ENCODE measurements around the gene IL1RAP.

Gene IL1RAP

DNA sequence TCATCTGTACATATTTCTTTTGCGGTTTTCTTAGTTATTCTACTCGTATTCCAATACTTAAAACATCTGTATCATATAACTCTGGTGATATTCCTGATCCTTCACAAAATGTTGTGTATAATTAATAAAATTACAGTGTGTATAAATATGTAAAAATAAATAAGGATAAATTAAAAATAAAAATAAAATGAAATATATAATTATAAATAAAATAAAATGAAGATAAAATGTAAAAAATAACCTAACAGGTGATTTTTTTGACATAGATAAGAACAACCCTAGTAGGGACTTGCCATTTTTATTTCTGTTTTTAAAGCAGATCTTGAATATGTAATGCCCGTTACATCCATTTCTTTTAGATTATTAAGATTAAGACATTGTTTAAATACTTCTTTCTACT is 25.6 kb downstream of the IL1RAP start:
- Histone ChIP-seq H3K36me3 (replicated peaks) (no peaks in the 10 kb centered on the region), H3K4me1 (peaks cover 13% of the 10 kb centered on the region), H3K27me3 (ENCODE audit: low read depth) (no peaks in the 10 kb centered on the region), H3K4me3 (no peak overlapping the region), H3K9me3 (no peaks in the 10 kb centered on the region)
- no peak for DNase-seq (ENCODE audit: low spot score in 2 of 2)
- in situ Hi-C loops (cut with MboI; ENCODE audit: low sequenced_read_pairs) = no loop called here

DNA sequence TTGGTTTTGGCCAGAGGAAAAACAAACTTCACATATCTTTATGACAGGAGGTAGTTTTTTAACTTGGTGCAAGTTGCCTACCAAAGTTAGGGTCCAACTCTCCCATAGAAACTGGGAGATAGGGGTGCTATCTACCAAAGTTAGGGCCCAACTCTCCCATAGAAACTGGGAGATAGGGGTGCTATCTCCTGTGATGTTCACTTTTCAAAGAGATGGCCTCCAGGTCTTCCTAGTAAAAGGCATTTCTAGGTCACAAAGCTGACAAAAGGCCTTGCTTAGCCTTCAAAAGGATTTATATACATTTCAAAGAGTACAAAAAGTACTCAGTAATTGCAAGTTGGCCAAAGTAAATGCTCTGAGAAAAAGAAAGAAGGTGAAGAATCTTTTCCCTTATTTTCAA is 27.1 kb downstream of the IL1RAP start:
- Histone ChIP-seq H3K27me3 (ENCODE audit: low read depth) (no peaks in the 10 kb centered on the region), H3K9me3 (no peaks in the 10 kb centered on the region), H3K4me3 (no peak overlapping the region), H3K36me3 (replicated peaks) (no peaks in the 10 kb centered on the region), H3K4me1 (peaks cover 13% of the 10 kb centered on the region)
- in situ Hi-C loops (cut with MboI; ENCODE audit: low sequenced_read_pairs) = no loop called here
- peak in 1 of 2 experiments; percentile 58 for DNase-seq (ENCODE audit: low spot score in 2 of 2)

DNA sequence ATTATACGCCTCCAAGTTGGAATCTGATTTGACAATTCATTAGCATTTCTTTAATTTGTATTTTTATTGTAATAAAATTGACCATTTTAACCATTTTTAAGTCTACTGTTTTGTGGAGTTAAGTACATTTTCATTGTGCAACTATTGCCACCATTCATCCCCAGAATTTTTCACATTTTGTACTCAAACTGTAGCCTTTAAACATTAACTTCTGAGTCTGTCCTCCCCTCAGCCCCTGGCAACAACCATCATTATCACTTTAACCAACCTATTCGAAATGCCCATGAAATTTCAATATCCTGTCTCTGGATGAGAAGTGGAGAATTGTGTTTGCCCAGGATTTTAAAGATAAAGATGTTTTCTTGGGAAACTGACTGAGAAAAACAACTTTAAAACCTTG is 27.7 kb downstream of the IL1RAP start:
- DNase-seq (ENCODE audit: low spot score in 2 of 2) = no peak
- H3K4me1 ChIP-seq = peaks cover 17% of the 10 kb centered on the region
- no peak overlapping the region for H3K4me3 ChIP-seq
- no peaks in the 10 kb centered on the region for H3K36me3 ChIP-seq (replicated peaks)
- no peaks in the 10 kb centered on the region for H3K27me3 ChIP-seq (ENCODE audit: low read depth)
- H3K9me3 ChIP-seq = no peaks in the 10 kb centered on the region
- in situ Hi-C loops (cut with MboI; ENCODE audit: low sequenced_read_pairs) = no loop called here

DNA sequence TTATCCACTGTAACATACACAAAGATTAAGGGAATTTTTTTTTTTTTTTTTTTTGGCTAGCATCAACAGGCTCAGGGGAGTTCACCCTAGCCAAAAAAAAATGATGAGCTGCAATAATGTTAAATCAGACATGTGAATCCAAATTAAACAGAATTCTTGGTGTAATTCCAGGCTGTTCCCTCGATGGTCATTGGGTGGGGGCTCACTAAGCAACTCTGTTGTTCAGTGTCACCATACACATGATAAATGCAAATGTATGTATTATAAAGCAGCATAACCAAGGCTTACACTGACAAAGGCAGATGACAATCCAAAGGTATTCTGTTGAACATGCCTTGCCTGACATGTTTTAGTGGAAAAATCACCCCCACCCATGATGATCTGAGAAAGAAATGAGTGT is 29.0 kb downstream of the IL1RAP start:
- in situ Hi-C loops (cut with MboI; ENCODE audit: low sequenced_read_pairs) = no loop called here
- no peak for DNase-seq (ENCODE audit: low spot score in 2 of 2)
- Histone ChIP-seq H3K27me3 (ENCODE audit: low read depth) (no peaks in the 10 kb centered on the region), H3K36me3 (replicated peaks) (no peaks in the 10 kb centered on the region), H3K9me3 (no peaks in the 10 kb centered on the region), H3K4me3 (no peak overlapping the region), H3K4me1 (peaks cover 26% of the 10 kb centered on the region)

DNA sequence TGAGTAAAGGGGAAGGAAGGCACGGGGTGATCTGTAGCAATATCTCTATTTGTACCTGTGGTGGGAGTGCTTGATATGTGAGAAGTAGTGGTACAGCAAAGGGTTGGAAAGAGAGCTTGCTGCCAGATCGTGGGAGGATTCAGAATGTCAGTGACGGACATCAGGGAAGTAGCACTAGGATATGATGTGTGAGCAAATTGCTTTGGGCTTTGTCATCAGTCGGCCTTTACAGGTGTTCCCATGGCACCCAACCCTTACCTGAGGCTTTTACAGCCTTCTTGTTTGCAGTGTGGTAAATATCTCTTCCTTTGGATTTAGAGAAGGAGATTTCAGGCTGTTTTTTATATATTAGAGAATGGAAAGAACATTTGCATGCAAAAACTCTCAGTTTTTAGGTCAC is 29.8 kb downstream of the IL1RAP start:
- Histone ChIP-seq H3K4me1 (peaks cover 26% of the 10 kb centered on the region), H3K27me3 (ENCODE audit: low read depth) (no peaks in the 10 kb centered on the region), H3K36me3 (replicated peaks) (no peaks in the 10 kb centered on the region), H3K4me3 (no peak overlapping the region), H3K9me3 (no peaks in the 10 kb centered on the region)
- in situ Hi-C loops (cut with MboI; ENCODE audit: low sequenced_read_pairs) = no loop called here
- DNase-seq (ENCODE audit: low spot score in 2 of 2) = no peak

DNA sequence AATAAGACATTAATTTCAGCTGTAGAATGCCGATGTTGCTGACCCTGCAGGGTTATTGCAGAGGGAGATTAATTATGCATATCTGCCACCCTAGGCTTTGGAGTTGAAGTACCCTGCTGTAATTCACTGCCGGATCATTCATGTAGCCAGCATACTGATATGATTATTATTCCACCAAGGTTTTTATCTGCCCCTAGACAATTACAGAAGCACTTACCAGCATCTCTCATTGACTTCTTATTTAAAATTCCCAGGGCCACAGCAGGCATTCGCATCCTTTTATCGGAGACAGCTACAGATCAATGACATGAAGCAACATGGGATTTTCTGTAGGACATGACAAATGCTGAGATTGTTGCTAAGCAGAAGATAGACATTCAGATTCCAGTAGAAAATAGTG is 31.3 kb downstream of the IL1RAP start:
- Histone ChIP-seq H3K27me3 (ENCODE audit: low read depth) (no peaks in the 10 kb centered on the region), H3K36me3 (replicated peaks) (no peaks in the 10 kb centered on the region), H3K9me3 (no peaks in the 10 kb centered on the region), H3K4me1 (peaks cover 26% of the 10 kb centered on the region), H3K4me3 (no peak overlapping the region)
- DNase-seq (ENCODE audit: low spot score in 2 of 2) = no peak
- in situ Hi-C loops (cut with MboI; ENCODE audit: low sequenced_read_pairs) = no loop called here

DNA sequence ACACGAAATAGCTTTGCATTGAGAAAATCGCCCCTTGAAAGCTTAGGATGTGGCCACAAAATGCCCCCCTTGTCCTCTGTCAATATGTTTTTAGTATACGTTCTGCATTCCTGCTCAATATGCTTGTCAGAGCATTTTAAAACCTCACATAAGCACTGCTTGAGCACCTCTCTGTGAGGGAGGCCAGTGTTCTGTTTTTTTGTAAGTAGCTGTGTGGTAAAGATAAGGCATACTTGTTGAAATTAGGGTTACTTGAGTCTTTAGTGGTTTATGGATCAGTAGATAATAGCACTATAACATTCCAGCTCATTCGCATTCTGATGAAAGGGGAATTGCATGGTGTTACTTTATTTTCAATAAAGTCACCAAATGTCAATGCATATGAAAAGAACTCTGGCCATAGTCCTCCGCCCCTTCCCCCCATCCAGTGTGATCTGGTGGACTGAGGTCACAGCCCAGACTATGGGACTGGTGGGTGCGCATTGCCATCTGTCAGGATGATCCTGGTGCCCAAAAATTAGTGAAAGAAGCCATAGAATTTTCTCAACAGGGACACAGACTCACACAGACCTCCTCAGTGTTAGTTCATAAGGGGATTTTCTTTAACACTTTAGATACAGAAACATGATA is 33.1 kb downstream of the IL1RAP start:
- no peaks in the 10 kb centered on the region for H3K9me3 ChIP-seq
- H3K27me3 ChIP-seq (ENCODE audit: low read depth) = no peaks in the 10 kb centered on the region
- H3K4me3 ChIP-seq = no peak overlapping the region
- no peaks in the 10 kb centered on the region for H3K36me3 ChIP-seq (replicated peaks)
- H3K4me1 ChIP-seq = peaks cover 18% of the 10 kb centered on the region
- DNase-seq (ENCODE audit: low spot score in 2 of 2) = peak; percentile 49 to 62
- in situ Hi-C loops (cut with MboI; ENCODE audit: low sequenced_read_pairs) = no loop called here

DNA sequence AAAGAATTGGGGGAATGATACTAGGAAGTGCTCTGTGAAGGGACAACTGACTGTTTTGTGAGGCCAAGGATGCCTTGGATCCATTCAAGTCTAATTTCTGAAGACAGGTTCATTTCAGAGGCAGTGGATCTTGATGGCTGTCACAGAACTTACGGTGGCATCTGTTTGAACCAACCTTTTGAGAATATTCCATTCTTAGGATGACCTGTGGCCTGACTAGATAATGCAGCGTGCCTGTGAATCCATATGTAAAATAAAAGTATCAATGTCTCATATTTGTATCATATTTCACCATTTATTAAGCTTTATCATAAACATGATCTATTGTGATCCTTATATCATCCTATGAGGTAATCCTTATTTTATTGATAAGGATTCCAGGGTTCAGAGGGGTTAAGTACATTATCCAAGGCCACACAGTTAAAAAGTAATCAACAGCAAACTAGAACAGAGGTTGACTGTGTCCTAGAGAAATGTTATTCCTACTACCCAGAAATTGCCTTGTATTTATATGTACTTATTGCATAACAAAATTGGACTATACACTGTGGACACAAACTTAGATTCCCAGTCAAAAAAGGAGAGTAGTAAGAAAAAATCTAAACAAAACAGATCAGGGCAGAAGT is 34.3 kb downstream of the IL1RAP start:
- DNase-seq (ENCODE audit: low spot score in 2 of 2) = no peak
- Histone ChIP-seq H3K4me1 (peaks cover 28% of the 10 kb centered on the region), H3K27me3 (ENCODE audit: low read depth) (no peaks in the 10 kb centered on the region), H3K9me3 (no peaks in the 10 kb centered on the region), H3K4me3 (no peak overlapping the region), H3K36me3 (replicated peaks) (no peaks in the 10 kb centered on the region)
- in situ Hi-C loops (cut with MboI; ENCODE audit: low sequenced_read_pairs) = no loop called here

DNA sequence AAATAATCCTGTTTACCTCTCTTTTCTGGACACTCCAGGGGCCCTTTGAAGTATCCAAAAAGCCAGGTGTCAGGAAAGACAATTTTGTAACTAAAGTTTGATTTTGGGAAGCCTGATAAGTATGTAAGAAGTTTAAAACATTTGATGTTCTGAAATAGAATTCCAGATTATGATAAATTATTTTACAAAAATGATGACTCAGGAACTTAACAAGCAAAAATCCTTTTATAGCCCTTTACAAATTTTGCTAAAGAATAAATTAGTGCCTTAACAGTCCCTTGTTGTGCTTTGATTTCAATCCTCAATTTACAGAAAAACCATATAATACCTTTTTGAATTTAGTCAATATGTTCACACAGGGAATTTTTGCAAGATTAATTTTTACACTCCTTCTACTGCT is 38.1 kb downstream of the IL1RAP start:
- in situ Hi-C loops (cut with MboI; ENCODE audit: low sequenced_read_pairs) = no loop called here
- Histone ChIP-seq H3K36me3 (replicated peaks) (no peaks in the 10 kb centered on the region), H3K4me3 (no peak overlapping the region), H3K4me1 (peaks cover 20% of the 10 kb centered on the region), H3K9me3 (no peaks in the 10 kb centered on the region), H3K27me3 (ENCODE audit: low read depth) (no peaks in the 10 kb centered on the region)
- DNase-seq (ENCODE audit: low spot score in 2 of 2) = no peak

DNA sequence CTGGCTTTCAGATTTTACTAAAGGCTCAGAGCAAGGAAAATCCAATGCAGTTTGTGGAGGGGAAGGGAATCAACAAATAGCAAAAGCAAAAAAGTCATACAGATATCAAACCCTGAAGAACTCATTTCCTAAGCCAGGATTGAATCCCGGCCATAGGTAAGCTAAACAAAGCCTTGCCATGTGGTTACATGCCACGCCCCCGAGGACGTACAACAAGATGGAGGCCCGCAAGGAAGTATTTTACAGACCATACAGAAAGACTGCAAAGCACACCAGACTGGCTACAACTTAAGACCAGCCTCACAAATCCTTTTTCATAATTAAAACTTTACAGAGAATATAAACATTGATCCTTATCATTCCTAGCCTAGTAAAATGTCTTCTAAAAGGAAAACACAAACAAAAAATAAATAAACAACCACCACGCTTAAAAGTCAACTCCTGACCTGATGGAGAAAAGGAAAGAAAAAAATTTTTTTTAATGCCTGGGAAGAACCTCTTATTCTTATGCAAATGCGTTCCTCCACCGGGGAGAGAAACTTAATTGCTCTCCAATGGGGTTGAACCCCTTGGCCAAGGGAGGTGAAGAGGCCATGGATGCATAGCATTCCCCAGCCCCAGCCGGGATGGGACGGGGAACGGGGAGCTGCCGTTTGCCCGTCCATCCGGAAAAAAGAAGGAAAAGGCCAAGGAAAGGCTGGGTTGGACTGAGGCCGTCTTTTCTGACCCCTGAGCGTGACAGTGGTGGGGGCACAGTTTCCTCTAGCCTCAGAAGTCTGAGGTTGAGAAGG is 39.3 kb downstream of the IL1RAP start:
- Histone ChIP-seq H3K27me3 (ENCODE audit: low read depth) (no peaks in the 10 kb centered on the region), H3K36me3 (replicated peaks) (no peaks in the 10 kb centered on the region), H3K9me3 (no peaks in the 10 kb centered on the region), H3K4me1 (peaks cover 16% of the 10 kb centered on the region), H3K4me3 (no peak overlapping the region)
- peak in 1 of 2 experiments; percentile 54 for DNase-seq (ENCODE audit: low spot score in 2 of 2)
- in situ Hi-C loops (cut with MboI; ENCODE audit: low sequenced_read_pairs) = no loop called here

DNA sequence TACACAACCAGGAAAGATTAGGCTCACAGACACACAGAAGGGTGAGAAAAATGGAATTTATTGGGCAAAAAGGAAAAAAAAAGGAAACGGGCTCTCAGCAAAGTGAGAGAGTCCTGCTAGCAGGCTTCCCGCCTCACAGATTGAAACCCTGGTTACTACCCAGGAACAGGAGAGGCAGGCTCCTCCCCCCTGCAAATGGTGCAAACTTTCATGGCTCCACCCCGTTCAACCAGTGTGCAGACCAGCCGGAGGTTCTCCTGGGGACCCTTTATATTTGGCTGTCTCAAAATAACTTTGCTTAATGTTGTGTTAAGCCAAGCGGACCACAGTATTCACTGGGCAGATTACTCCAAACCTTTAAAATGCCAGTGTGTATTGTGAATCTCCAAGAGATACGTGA is 40.3 kb downstream of the IL1RAP start:
- Histone ChIP-seq H3K27me3 (ENCODE audit: low read depth) (no peaks in the 10 kb centered on the region), H3K4me1 (peaks cover 16% of the 10 kb centered on the region), H3K4me3 (no peak overlapping the region), H3K9me3 (no peaks in the 10 kb centered on the region), H3K36me3 (replicated peaks) (no peaks in the 10 kb centered on the region)
- in situ Hi-C loops (cut with MboI; ENCODE audit: low sequenced_read_pairs) = no loop called here
- no peak for DNase-seq (ENCODE audit: low spot score in 2 of 2)

DNA sequence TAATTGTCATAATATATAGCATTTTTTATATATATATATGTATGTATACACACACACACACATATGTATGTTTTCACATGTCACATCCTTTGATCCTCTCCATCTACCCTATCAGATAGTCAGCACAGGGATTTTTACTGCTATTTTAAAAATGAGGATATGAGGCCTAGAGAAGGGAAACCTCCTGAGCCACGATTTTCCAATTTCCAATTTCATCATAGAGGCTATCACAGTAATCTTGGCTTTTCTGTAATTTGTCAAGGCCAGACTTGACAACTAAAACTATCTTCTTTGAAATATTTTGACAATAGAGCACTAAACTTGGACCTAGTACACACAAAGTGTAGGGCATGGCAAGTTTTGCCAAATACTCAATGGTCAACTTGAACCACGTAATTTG is 42.5 kb downstream of the IL1RAP start:
- H3K4me3 ChIP-seq = no peak overlapping the region
- in situ Hi-C loops (cut with MboI; ENCODE audit: low sequenced_read_pairs) = no loop called here
- DNase-seq (ENCODE audit: low spot score in 2 of 2) = no peak
- no peaks in the 10 kb centered on the region for H3K36me3 ChIP-seq (replicated peaks)
- no peaks in the 10 kb centered on the region for H3K27me3 ChIP-seq (ENCODE audit: low read depth)
- peaks cover 17% of the 10 kb centered on the region for H3K4me1 ChIP-seq
- no peaks in the 10 kb centered on the region for H3K9me3 ChIP-seq

DNA sequence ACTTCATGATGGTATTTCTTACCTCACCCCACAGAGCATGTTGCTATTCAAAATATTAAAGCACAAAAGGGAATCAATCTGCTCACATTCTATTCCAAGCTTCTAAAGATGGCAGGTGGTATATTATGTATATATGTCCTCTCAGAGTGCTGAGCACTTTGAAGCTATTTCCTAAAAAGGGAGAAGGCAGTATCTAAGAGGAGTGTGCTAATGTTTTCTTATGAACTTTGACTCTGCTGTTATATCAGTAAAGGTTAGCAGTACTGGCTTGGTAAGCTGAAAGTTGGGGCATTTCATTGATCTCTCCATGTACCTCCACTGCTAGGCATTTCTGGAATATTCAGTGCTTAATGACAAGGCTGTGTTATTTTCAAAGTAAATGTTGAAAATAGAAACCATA is 43.4 kb downstream of the IL1RAP start:
- H3K36me3 ChIP-seq (replicated peaks) = no peaks in the 10 kb centered on the region
- H3K4me1 ChIP-seq = peaks cover 13% of the 10 kb centered on the region
- in situ Hi-C loops (cut with MboI; ENCODE audit: low sequenced_read_pairs) = no loop called here
- no peak overlapping the region for H3K4me3 ChIP-seq
- H3K9me3 ChIP-seq = no peaks in the 10 kb centered on the region
- no peaks in the 10 kb centered on the region for H3K27me3 ChIP-seq (ENCODE audit: low read depth)
- DNase-seq (ENCODE audit: low spot score in 2 of 2) = no peak

DNA sequence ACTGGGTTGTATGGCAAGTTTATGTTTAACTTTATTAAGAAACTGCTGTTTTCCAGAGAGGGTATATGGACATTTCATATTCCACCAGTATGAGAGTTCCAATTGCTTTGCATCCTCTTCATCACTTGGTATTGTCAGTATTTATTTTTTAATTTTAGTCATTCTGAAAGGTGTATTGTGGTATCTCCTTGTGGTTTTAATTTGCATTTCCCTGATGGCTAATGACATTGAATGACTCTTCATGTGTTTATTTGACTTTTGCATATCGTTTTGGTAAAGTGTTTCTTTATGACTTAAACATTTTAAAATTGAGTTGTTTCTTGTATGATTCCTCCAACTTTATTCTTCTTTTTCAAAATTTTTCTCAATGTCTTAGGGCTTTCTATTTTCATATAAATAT is 44.4 kb downstream of the IL1RAP start:
- Histone ChIP-seq H3K27me3 (ENCODE audit: low read depth) (no peaks in the 10 kb centered on the region), H3K4me3 (no peak overlapping the region), H3K9me3 (no peaks in the 10 kb centered on the region), H3K36me3 (replicated peaks) (no peaks in the 10 kb centered on the region), H3K4me1 (peaks cover 4% of the 10 kb centered on the region; the same call in 1 of the 2 replicates)
- in situ Hi-C loops (cut with MboI; ENCODE audit: low sequenced_read_pairs) = no loop called here
- no peak for DNase-seq (ENCODE audit: low spot score in 2 of 2)

Measured in HAP-1 (cell line).